Spleen (tissue), 7 donors: ENCODE data around the gene NRXN3.

Source experiments
- POLR2A ChIP-seq, 3 donors: fragments of 450-650 bp; IDR thresholded peaks; one replicate each; pipeline ENCODE4 v1.5.1; 2017; ENCODE audit warnings: antibody characterized with exemption in 3 of 3, mild to moderate bottlenecking in 1 of 3
- TF ChIP-seq, protein P1 (sequence below), 11 experiments: fragments of 200-600 bp in 7 of 11; fragments of 450-650 bp in 4 of 11; sonication (generic) in 4 of 11; IDR thresholded peaks in 8 of 11; conservative IDR thresholded peaks in 3 of 11; 1 replicate in 7 of 11; 2 replicates in 4 of 11; pipeline versions ENCODE4 v1.4.0 to v1.8.0; 2016 to 2021; ENCODE audit warnings: antibody characterized with exemption in 11 of 11, inconsistent platforms in 4 of 11, mild to moderate bottlenecking in 1 of 11
- donor health status: DM: no; HTN: no; CAD: no; lungs with moderate emphysema.
- donor health status: DM: no; HTN: no; CAD: no.
- donor health status: DM: no; HTN: no; CAD: no.

DNA sequence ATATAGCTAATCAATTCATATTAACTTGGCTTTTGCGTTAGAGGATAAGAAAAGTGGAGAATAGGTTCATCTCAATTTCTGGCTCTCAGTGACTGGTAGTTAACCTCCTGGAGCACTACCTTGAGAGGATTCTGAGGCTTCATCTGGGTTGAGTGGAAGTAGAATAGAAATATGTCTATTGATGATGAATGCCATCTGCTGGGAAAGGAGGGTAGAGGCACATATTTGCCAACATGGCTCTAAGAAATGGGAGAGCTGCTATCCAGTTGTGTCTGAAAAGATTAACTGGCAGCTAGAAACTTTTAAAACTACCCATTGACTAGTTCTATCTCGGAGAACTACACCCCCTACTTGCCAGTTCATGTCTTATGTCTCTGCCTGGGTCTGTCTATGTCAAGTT lies 530.1 kb downstream of the NRXN3 start:
- TF ChIP-seq, protein P1, sequence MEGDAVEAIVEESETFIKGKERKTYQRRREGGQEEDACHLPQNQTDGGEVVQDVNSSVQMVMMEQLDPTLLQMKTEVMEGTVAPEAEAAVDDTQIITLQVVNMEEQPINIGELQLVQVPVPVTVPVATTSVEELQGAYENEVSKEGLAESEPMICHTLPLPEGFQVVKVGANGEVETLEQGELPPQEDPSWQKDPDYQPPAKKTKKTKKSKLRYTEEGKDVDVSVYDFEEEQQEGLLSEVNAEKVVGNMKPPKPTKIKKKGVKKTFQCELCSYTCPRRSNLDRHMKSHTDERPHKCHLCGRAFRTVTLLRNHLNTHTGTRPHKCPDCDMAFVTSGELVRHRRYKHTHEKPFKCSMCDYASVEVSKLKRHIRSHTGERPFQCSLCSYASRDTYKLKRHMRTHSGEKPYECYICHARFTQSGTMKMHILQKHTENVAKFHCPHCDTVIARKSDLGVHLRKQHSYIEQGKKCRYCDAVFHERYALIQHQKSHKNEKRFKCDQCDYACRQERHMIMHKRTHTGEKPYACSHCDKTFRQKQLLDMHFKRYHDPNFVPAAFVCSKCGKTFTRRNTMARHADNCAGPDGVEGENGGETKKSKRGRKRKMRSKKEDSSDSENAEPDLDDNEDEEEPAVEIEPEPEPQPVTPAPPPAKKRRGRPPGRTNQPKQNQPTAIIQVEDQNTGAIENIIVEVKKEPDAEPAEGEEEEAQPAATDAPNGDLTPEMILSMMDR (IDR thresholded peaks at IDR 0.05 in 8 of 11, conservative IDR thresholded peaks at IDR 0.05 in 3 of 11) = no peak
- no peak for TF ChIP-seq POLR2A (IDR thresholded peaks at IDR 0.05)
